ENCODE results near the gene HIRA. TPM values are rescaled to one million over a fixed set of nuclear protein-coding genes. Genes with fewer than 3 reads are reported as not detected.

HIRA gene
- total RNA-seq, 2 experiments from 2014 or later, result 31.2 to 55.7 TPM

DNA sequence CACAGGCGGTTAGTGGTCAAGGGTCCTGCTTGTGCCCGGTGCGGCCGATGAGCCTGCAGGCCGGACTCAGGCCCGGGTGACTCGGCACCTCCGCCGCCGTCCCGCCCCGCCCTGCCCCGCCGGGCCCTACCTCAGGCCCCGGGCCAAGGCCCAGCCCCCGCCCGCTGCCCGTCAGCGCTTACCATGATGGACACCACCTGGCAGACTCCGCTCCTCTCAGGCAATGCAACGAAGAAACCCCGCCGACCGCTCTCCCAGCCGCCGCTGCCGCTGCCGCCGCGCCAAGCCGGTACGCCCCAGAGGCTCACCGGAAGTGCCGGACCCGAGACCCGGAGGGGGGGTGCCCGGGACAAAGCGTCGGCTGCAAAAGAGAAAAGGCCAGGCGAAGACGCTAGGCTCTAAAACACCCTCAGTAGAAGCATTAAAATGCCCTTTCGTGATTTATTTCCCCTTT, 47.4 kb upstream of the HIRA start, which contains the start of gene UFD1:
Gene UFD1 (minus strand): TSS at position 293 of the 454 bp plus-strand sequence. CDS start 108 bp downstream, at position 185.
- Histone ChIP-seq H3K4me3 (ENCODE audit: low read depth, low read length, poor library complexity, severe bottlenecking) (peak within 1 kb of the TSS; percentile 94), H3K79me2 (ENCODE audit: insufficient read depth, low read depth, low read length) (peaks cover 68% of the 10 kb centered on the region), H3K4me1 (ENCODE audit: insufficient read depth, low read length, poor library complexity, severe bottlenecking) (peaks cover 14% of the 10 kb centered on the region), H3K9me2 (ENCODE audit: insufficient read depth, low read length) (no peaks in the 10 kb centered on the region), H3K9me3 (ENCODE audit: low read length) (no peaks in the 10 kb centered on the region), H3K4me2 (ENCODE audit: low read length) (peak within 1 kb of the TSS; percentile 100), H2AFZ (ENCODE audit: low read length) (peak within 1 kb of the TSS; percentile 78), H3K27ac (ENCODE audit: low read depth, low read length, poor library complexity, severe bottlenecking) (peak within 1 kb of the TSS; percentile 75), H4K20me1 (ENCODE audit: insufficient read depth, low read length) (peaks cover 19% of the 10 kb centered on the region), H3K36me3 (ENCODE audit: insufficient read depth, low read length) (peaks cover 52% of the 10 kb centered on the region)
- peak; percentile 86 for DNase-seq (ENCODE audit: low spot score)
- TF ChIP-seq EZH2phosphoT487 (IDR thresholded peaks at IDR 0.05; ENCODE audit: borderline replicate concordance, low read depth, low read length), result no peak
- TF ChIP-seq, protein P1, sequence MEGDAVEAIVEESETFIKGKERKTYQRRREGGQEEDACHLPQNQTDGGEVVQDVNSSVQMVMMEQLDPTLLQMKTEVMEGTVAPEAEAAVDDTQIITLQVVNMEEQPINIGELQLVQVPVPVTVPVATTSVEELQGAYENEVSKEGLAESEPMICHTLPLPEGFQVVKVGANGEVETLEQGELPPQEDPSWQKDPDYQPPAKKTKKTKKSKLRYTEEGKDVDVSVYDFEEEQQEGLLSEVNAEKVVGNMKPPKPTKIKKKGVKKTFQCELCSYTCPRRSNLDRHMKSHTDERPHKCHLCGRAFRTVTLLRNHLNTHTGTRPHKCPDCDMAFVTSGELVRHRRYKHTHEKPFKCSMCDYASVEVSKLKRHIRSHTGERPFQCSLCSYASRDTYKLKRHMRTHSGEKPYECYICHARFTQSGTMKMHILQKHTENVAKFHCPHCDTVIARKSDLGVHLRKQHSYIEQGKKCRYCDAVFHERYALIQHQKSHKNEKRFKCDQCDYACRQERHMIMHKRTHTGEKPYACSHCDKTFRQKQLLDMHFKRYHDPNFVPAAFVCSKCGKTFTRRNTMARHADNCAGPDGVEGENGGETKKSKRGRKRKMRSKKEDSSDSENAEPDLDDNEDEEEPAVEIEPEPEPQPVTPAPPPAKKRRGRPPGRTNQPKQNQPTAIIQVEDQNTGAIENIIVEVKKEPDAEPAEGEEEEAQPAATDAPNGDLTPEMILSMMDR (conservative IDR thresholded peaks at IDR 0.05; ENCODE audit: low read length), result no peak
- ChIA-PET CTCF (ENCODE audit: unreplicated experiment) (interaction anchor here (1.1 kb wide), 1 partner anchor 153 kb away, joined by 3 read pairs; no protein-coding TSS in a partner anchor), POLR2A (interaction anchor here (0.6 to 1.0 kb wide), 4 partner anchors 88 to 301 kb away, joined by 3 to 5 read pairs (median 4); no protein-coding TSS in a partner anchor)
- intact Hi-C loops (cut with micrococcal nuclease; ENCODE audit: unreplicated experiment), result no loop called here
- BruUV-seq (replicated peaks), result no TSS peak

DNA sequence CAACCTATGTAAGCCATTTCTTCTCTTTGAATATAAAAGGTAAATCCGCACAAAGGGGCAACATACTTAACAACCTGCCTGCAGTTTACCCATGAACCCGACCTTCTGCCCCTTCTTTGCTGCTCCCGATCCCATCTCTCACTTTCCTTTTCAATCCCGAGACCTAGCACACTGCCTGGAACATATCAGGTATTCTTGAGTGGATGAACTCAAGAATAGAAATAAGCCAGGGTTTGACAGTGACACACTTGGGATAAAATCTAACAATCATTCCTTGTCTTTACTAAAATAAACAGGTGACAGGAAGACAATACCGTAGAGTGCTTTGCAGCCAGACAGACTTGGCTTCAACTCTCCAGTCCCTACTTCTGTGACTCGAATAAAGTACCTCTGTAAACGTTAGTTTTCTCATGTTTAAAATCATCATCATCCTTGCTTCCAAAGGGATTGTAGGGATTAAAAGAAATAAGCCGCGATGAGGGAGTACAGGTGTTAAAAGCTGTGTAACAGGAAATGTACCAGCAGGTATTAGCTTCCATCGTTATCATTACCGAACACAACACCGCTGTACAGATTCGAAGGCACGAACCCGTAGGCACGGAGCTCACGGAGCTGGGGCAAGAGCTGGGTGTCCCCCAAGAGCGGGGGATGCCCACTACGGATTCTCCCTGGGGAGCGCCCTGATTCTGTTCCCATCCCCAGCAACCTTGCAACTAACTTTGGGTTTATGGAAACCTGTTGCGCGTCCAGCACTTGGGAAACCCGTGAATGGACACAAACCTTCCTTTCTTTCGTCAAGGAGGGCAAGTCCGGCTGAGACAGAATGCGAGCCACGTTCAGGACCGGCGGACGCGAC, 46.7 kb upstream of the HIRA start:
- Histone ChIP-seq H3K4me3 (ENCODE audit: low read depth, low read length, poor library complexity, severe bottlenecking) (peak overlapping the region; percentile 94), H3K36me3 (ENCODE audit: insufficient read depth, low read length) (peaks cover 52% of the 10 kb centered on the region), H3K4me1 (ENCODE audit: insufficient read depth, low read length, poor library complexity, severe bottlenecking) (peaks cover 14% of the 10 kb centered on the region), H3K9me2 (ENCODE audit: insufficient read depth, low read length) (no peaks in the 10 kb centered on the region), H2AFZ (ENCODE audit: low read length) (peak overlapping the region; percentile 78; the same call in 1 of the 2 replicates), H3K79me2 (ENCODE audit: insufficient read depth, low read depth, low read length) (peaks cover 68% of the 10 kb centered on the region), H4K20me1 (ENCODE audit: insufficient read depth, low read length) (peaks cover 19% of the 10 kb centered on the region), H3K27ac (ENCODE audit: low read depth, low read length, poor library complexity, severe bottlenecking) (peak overlapping the region; percentile 75), H3K4me2 (ENCODE audit: low read length) (peak overlapping the region; percentile 100), H3K9me3 (ENCODE audit: low read length) (no peaks in the 10 kb centered on the region)
- CTCF ChIA-PET (ENCODE audit: unreplicated experiment), result interaction anchor here (1.1 kb wide), 1 partner anchor 154 kb away, joined by 3 read pairs; no protein-coding TSS in a partner anchor
- BruUV-seq (replicated peaks), result no TSS peak
- no peak for TF ChIP-seq EZH2phosphoT487 (IDR thresholded peaks at IDR 0.05; ENCODE audit: borderline replicate concordance, low read depth, low read length)
- TF ChIP-seq, protein P1 (conservative IDR thresholded peaks at IDR 0.05; ENCODE audit: low read length), result no peak
- intact Hi-C loops (cut with micrococcal nuclease; ENCODE audit: unreplicated experiment), result no loop called here
- DNase-seq (ENCODE audit: low spot score), result peak; percentile 38
- POLR2A ChIA-PET, result interaction anchor here (0.9 kb wide), 1 partner anchor 118 kb away, joined by 3 read pairs; no protein-coding TSS in a partner anchor

All from OCI-LY7 (cell line).